Activated CD4-positive, alpha-beta T cell treated with anti-CD3 and anti-CD28 coated beads, Interleukin-2, amount 50 U/mL, for 16 hours (primary cell): ENCODE data around the gene LIG4.

ENCODE experiments used
- DNase-seq: peaks from one replicate; pipeline ENCODE4 v3.0.0-alpha.2; 2020

Gene LIG4

DNA sequence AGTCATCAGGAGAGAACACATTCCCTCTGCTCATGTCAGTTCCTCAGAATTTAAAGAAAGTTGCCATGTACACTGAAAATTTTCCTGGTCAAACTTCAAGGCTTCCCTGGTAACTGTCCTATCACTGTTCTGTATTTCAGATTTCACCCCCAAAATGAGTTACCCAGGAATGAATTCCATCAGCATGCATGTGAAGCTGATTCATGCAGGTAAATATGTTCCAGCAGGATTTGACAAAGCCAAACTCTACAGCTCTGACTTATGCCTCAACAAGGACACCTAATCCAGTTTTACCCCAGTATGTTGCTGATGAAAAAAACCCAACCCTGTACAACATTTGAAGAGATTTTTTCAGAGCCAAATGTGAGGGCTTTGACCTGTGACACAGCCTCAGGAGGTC, 21.5 kb downstream of the LIG4 start:
- no peak for DNase-seq

DNA sequence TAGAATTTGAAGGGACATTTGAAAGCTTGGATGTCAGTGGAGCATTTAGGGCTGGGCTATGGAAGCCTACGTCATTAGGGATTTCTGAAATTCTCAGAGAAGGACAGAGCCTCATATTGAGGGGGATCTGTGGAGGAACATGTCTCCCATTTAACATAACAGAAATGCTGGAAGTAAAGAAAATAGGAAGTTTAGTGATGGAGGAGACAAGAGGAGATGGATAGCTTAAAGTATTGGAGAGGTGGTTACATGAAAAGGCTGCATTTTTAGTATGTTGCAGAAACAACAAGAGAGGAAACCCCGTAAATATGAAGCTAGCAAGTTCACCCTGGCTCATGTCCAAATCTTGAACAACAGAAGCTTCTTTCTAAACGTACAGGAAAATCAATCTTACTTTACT, 24.4 kb downstream of the LIG4 start:
- DNase-seq: no peak

DNA sequence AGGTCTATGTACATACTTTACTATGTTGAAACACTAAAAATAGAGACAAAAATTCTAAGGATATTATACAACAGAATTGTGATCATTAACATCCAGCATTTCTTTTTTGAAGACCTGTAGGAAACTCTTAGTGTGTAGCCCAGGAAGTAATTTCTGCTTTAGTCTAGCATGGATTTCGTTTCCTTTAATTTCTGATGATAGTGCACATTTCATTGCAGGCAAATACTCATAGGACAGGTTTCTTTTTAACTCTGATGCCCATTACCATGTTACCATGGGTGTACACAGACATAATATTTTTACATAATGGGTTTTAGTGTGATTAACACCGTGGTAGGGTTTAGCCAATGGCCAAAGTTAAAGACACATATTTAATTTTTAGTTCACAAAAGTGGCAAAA, 27.1 kb downstream of the LIG4 start:
- no peak for DNase-seq

GRCh38 chr13:108185223-108185622, 30.1 kb downstream of the LIG4 start:
- DNase-seq: no peak

- no peak for DNase-seq
Observed at GRCh38 chr13:108182652-108183051, 32.7 kb downstream of the LIG4 start.

GRCh38 chr13:108178078-108178477, 37.3 kb downstream of the LIG4 start:
- no peak for DNase-seq

GRCh38 chr13:108176685-108177274, 38.6 kb downstream of the LIG4 start:
- DNase-seq: peak; percentile 34

- no peak for DNase-seq
Observed at GRCh38 chr13:108168929-108169328, 46.4 kb downstream of the LIG4 start.

DNA sequence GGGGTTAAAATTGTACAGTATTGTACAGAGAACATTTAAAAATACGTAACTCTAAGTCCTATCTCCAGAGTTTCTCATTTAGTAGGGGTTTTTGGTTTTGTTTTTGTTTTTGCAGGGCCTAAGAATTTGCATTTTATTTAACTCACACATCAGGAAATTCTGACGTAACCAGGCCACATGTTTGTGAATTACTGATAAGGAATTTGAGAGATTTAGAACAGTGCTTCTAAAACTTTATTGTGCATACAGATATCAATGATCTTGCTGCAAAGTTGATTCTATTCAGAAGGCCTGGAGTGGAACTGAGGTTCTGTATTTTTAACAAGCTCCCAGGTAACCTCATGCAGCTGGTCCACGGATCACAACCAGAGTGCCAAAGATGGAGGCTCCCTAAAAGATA, 49.3 kb downstream of the LIG4 start:
- no peak for DNase-seq

GRCh38 chr13:108158746-108159145, 56.6 kb downstream of the LIG4 start:
- no peak for DNase-seq
